Midbrain (tissue), 1 donor: ENCODE results near the gene FSTL5.
"Not testable (repeated sequence)": the region's sequence is repeated elsewhere in the genome, so short reads cannot be mapped to it uniquely, and the experiment has no call there.

ENCODE experiments used
- DNase-seq: peaks from one replicate; lab custom pipeline; 2025; lab: John Stamatoyannopoulos, UW

Gene FSTL5

DNA sequence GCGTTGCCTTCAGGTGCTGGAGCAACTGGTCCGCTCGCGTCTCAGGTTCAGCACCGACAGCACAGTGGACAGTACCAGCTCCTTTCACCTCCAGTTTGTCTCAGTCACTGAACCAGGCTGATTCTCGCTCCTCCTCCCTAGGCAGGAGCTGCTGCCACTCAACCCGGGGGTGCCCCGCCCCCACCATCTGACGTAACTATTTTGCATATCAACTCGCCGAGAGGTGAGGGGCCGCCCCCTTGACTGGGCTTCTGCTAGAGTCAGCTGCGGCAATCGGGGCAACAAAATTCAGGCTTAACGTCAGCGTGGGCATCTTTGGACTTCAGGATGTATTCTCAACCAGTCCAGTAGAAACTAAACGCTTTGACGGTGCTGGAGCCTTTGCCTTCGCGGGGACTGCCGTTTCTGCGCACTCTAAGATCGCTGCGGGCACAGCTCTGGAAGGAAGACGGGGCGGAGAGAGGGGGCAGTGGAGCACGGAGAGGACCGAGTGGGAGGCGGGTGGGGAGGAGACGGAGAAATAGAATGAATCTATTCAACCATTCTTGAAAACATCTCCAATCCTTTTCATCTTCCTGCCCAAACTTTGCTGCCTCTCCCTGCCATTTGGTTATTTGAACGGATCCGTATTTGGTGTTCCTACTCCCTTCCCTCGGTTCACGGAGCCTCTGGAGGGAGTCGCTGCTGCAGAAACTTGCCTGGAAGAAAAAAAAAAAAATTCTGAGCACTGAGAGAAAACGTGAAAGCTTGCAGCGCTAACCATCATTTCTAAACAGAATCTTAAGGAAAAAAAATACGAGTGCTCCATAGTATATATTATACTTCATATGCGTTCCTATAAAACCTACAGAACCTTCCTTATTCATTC lies at the start of gene FSTL5:
FSTL5 (minus strand) TSS at position 109 of the 868 bp plus-strand sequence. CDS start 52,604 bp downstream, outside the sequence.
- peak; percentile 77 for DNase-seq

DNA sequence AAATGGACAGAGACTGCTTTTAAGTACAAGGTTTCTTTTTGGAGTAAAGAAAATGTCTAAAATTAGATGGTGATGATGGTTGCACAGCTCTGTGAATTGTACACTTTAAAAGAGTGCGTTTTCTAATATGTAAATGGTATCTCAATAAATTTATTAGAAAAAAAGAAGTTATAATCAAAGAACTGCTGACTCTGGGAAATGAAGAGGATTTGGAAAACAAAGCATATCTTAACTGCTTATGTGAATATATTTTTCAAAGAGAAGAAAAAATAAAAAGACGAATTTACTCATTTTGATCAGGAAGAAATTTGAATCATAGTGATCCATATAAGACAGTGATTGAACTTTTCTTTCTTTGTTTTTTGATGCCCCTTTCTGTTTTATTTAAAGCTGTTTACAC lies 45.9 kb upstream of the FSTL5 start:
- DNase-seq, result no peak

DNA sequence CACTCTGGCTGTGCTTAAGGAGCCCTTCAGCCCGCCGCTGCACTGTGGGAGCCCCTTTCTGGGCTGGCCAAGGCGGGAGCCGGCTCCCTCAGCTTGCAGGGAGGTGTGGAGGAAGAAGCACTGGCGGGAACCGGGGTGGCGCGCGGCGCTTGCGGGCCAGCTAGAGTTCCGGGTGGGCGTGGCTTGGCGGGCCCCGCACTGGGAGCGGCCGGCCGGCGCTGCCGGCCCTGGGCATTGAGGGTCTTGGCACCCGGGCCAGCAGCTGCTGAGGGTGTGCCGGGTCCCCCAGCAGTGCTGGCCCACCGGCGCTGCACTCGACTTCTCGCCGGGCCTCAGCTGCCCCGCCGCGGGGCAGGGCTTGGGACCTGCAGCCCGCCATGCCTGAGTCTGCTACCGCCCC lies 39.7 kb upstream of the FSTL5 start:
- not testable (repeated sequence) for DNase-seq

DNA sequence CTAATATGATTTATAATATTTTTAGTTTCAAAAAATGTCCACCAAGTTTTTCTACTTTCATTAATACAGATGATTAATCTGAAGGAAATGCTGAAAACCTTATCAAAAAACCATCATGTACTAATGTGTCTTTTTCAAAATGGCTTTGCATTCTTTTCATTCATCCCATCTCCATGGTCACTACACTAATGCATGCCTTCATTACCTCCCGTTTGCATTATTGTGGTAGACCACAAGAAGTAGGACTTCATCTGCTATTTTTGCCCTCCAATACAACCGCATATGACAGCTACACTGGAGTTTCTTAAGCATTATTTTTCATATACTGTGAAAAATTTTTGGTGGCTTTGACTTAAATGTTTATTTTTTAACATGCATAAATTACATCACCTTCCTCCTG lies 37.9 kb upstream of the FSTL5 start:
- no peak for DNase-seq

DNA sequence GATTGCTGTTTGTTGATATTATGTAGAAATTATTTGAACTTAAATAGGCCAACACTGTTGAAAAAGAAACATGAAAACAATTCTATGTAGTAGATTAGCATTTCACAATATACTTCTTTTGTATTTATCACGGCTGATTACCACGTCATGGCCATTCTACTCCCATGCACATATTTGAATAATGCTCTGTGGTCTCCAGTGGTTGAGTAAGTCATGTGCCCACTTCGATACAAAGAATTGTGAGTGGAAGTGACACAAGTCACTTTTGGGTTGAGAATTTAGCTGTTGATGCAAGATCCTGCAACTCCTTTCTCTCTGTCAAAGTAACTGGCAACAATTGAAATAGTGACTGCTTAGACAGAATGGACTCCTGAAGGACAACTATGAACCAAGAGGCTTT lies 6.7 kb upstream of the FSTL5 start:
- no peak for DNase-seq

DNA sequence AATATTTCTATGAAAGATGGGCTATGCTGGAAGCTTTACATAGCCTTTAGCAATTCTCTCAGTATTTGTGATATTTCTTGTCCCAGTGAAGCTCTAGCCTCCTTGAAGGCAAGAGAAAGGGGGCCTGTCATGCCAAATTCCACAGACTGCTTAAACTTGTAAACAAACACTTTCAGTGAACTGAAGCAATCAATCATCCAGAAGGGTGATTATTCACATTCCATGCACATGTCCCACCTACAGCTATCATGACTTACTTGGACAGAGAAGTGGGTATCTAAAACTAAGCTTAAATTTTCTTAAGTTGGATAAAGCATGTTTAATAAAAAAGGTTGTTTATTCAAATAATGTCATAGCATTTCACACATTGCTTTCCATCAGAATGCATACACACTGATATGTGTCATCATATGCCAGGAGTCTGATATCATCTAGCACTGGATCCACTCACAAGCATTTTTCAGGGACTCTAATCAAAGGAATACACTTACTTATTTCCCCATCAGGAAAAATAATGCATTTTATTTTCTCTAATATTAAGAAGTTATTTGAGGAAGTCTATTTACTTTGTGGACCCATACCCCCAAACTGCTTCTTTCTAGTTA lies 1.2 kb upstream of the FSTL5 start:
- DNase-seq, result no peak

DNA sequence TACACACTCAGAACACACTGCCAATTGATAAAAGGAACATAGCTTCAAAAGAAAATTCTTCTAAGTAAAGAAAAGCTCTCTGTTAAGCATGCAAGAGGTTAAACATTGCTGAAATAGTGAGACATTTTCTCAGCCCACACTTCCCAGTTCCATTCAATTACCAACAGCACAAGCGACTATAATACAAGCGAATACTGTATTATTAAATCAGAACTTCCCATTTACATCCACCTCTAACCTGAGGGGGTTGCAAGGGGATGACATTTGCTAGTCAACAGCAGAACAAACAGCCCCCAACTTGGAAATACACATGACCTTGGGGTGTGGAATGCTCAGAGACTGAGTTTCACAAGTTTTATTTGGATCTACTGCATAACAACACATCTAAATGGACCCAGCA lies 1.1 kb downstream of the FSTL5 start:
- no peak for DNase-seq

DNA sequence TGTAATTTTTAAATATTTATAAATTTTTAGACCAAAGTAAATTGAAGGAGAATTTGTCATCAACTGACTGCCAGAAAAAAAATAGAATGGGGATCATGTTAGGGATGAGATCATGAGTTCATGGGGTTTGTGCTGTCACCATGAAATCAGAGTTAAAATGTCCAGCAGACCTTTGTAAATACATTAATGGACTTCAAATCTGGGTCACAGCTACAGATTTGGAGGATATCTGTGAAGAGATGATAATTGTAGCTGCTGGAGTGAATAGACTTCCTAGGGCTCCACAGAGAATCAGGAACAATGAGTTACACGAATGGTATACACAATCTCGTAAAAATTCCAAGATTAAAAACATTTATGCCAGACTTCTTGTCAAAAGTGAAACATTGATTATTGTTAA lies 6.6 kb downstream of the FSTL5 start:
- DNase-seq, result no peak

DNA sequence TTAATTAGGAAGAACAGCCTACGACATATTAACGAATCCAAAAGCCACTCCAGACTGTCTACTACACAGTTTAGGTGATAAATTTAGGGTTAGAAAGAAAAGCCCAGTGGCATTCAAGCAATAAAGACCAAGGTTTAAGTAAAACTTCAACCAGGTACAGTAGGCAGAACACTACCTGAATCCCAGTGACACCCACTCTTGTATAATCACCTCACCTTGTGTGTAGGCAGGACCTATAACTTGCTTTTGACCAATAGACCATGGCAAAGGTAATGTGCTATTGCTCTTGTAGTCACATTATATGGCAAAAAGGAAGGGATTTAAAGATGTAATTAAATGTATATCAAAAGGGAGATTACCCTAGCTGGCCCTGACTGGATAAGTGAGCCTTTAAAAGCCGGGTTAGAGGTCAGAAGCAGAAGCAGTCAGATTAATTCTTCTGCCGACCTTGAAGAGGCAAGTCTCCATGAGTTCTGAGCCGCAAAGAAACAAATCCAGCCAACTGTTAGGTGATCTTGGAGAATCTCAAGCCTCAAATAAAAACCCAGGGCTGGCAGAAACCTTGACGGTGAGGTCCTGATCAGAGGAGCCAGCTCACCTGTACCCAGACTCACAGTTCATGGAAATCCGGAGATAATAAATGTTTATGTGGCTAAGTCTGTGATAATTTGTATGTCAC lies 8.8 kb downstream of the FSTL5 start:
- DNase-seq, result no peak

DNA sequence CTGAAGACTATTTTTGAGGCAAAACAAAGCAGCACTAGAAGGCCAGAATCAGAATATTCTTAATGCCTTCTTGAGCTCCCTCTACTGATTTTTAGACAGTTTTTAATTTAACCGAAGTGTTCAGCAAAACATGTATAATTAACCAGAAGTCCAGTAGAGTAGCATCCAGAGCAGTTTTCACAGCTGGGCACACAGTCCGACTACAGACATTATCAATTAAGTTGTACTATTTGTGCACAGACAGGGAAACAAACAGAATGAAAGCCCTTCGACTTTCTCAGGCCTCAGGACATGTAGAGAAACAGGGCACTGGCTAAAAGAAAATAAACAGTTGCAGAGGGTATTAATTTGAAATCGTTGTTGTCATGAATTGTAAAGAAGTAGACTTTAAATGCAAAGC lies 11.9 kb downstream of the FSTL5 start:
- DNase-seq, result peak; percentile 15

DNA sequence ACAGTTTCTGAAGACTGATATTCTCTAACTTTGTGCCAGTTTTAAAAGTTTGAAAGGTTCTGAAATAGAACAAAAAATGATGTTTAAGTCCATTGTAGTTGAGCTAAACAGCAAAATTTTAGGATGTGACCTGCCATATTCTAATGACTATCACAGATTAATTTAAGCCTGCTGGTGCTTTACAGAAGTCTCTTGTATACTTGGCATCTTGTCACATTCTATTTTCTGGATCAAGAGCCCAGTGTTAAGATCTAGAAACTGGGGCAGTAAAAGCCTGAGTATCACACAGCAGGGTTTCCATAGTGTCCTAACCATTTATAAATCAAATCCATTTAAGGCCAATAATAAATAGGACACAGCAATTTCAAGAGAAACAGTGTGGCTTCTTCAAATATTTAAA lies 12.4 kb downstream of the FSTL5 start:
- DNase-seq, result no peak

DNA sequence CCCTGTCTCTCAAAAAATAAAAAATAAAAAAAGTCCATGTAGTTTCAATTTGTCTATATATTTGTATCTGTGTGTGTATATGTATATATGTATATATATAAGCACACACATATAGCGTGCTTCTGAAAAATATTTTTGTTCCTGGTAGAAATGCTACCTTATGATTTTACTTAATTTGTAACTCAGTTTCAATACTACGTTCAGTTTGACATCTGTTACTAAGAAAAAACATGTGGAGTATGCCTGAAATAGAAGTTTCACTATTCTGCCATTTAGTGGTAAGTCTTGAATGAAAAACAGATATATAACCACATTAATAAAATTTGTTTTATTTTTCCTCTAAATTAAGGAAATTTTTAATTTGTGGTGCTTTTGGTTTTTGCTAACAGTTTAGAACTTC lies 14.2 kb downstream of the FSTL5 start:
- DNase-seq, result no peak

DNA sequence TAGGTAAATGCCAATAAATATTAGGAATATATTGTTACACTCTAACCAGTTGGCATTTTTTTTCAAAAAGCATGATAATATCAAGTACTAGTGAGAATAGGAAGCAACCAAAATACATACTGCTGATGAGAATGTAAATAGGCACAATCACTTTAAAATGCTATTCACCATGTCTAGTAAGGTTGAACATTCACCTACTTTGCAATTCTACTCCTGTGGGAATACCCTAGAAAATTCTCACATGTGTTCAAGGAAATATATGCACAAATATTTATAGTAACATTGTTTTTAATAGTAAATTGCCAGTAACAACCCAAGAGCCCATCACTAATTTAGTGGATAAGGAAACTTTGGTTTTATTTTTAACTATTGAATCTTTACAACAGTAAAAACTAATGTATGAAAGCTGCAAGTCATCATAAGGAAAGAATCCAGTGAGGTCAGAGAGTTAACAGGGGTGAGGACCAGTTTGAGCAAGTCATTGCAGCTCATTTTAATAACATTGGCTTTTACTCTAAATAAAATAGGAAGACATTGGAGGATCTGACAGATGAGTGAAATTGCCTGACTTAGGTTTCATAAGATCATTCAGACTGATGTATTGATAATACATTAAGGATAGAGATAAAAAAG lies 23.6 kb downstream of the FSTL5 start:
- no peak for DNase-seq

DNA sequence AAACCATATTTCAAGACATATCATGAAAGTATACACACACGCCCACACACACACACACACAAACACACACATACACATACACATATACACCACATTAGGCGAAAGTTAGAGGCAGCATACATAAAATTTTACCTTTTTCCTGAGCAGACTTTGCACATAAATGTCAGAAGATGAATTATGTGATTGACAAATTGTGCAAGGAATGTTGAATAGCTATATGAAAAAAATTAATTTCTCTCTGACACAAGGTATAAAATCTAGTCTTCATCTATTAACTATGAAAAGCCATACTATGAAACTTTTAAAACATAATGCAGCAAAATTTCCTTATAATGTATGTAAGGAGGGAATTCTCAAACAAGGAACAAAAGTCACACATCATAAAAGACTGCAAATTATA lies 24.4 kb downstream of the FSTL5 start:
- no peak for DNase-seq

DNA sequence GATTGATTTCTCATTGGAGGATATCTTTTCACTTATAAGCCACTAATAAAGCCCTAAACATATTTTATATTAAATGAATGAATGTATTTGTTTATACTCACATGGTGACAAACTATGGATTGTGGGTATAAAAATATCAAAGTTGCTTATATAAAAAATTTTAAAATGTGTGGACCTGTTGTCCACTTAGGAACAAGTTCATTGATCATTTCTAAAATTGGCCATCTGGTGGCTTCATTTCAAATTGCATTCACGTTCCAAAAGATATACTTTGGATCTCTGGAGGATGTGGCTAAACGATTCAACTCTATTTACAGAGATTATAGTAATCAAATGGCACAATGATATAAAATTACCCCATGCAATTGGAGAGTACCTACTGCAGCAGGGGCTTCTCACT lies 32.5 kb downstream of the FSTL5 start:
- DNase-seq, result no peak

DNA sequence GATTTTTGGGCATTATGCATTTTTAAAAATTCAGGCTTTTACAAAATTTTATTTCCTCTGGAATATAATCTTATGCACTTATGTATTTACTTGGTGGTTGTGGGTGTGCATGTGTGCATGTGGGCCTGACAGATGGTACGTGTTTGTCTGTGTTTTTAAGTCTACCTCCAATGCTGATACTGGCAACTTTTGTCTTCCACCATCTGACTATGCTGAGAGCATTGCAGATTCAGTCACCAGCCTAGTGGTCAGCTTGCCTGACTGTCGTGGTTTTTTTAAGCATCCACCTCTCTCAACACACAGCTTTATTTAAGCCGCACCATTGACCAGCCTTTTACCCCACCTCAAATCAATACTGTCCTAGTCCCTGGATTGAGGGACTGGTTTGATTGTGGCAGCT lies 37.1 kb downstream of the FSTL5 start:
- DNase-seq, result no peak

DNA sequence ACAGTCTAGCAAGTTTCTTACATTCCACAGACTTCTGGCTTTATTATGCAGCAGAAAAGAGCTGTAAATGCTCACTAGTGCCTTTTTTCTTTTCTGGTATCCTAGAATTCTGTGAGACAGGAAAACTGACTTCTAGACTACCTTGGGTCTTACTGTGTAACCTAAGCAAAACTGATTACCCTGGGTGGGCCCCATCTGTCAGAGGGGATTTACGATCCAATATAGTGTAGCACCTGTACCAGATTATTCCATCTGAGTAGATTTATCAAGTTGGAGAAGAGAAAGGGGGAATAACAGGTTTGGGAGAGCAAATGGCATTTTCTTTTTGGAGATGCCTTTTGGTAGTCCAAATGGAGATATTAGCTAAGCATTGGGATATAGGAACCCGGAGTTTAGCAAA lies 46.7 kb downstream of the FSTL5 start:
- DNase-seq, result no peak

DNA sequence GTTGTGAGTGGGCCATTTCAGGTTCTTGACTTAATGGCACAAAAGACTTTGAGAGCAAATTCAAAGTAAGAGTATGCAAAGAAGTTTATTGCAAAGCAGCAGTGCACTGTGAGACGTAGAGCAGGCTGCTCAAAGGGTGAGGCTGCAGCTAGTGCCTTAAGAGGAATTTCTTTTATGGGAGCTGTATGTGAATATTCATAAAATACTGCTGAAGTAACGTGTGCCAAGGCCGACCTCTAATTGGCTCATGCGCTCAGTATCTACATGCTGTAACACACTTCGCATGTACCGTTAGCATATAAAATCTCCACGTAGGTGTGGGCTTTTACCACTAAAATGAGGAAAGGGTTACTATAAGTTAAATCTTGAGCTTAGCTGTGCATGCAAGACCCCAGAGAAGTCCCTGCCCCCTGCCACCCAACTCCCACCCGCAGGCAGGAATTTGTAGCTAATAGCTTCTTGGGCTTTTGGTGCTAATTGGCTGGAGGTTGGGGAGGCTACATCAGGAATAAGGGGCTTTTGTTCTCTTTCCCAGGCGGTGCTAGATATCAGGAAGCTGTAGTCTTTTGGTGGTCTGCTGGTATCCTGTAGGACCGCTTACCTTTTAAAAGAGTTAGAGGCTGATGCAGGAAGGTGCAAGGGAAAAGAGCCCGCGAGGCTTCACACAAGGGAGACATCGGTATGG lies 47.6 kb downstream of the FSTL5 start:
- no peak for DNase-seq

DNA sequence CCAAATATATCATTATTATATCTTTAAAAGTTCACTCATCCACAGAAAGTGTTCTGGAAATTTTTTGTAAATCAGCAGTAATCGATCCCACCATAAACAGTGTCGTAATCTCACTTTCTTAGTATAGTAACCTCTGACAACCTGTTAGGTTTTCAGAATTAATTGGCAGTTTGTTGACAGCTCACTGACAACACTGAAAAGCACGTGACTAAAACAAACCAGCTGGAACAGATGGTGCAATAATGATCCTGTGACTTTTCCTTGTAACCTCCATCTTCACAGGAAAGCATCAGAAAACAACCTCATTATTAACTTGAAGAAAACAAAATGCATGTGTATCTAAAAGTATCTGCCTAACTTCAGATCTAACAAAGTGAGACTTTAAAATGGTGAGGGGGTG lies 48.5 kb downstream of the FSTL5 start:
- no peak for DNase-seq

DNA sequence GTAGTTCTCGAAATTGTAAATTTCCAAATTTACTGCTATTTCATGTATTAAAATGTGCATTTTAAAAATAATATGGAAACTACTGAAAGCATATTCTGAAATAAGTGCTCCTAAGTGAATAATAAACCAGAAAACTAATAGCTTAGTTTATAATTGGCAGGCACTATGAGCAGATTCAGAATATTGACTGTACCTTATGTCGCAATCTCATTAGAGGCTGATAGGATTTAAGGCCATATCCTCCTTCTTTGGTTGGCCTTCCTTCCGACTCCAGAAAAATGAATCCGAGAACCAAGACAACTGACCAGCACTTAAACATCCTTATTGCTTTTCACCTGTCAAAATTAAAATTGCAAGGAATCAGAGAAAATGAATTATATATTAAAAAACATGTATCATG lies 52.7 kb downstream of the FSTL5 start:
- no peak for DNase-seq

DNA sequence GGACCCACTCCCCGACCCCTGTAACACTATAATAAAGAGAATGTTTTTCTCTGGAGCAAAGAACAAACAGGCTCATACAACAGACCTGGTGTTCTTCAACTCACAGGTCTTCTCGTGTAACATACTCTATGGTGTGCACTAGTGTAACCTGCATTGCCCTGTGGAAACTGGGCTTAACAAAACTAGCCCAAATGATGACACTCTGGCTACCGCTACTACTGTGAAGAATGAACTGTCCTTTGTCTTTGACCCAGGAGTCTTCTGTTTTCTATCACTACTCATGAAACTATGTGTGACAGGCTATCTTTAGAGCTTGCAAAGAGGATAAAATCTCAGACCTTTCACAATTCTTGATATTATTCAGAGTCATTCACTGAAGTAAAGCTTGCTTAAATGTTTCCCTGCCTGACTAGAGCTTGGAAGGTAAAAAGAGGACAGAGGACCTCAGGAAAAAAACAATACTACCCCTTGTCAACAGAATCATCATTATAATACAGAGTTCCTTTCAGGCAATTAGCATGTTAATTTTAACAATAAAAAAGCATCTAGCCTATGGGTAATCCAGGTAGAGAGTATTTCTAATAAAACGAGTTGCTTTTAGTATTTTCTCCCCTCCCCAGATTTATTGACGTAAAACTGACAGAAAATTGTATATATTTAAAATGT lies 59.2 kb downstream of the FSTL5 start:
- DNase-seq, result no peak
